DND-41 (cell line): ENCODE data around the gene PKNOX1.

Source experiments
- EZH2 ChIP-seq: IDR thresholded peaks from 3 replicates; pipeline ENCODE4 v1.6.1; 2012; ENCODE audit warnings: borderline replicate concordance, low read depth, mild to moderate bottlenecking, moderate library complexity, low read length, inconsistent platforms; ENCODE audit not compliant: severe bottlenecking
- TF ChIP-seq, protein P1 (sequence below): IDR thresholded peaks from 2 replicates; pipeline ENCODE4 v1.5.1; 2012; ENCODE audit warnings: borderline replicate concordance, low read length, moderate library complexity, mild to moderate bottlenecking; ENCODE audit not compliant: poor library complexity, severe bottlenecking; ENCODE audit errors: extremely low read depth

DNA sequence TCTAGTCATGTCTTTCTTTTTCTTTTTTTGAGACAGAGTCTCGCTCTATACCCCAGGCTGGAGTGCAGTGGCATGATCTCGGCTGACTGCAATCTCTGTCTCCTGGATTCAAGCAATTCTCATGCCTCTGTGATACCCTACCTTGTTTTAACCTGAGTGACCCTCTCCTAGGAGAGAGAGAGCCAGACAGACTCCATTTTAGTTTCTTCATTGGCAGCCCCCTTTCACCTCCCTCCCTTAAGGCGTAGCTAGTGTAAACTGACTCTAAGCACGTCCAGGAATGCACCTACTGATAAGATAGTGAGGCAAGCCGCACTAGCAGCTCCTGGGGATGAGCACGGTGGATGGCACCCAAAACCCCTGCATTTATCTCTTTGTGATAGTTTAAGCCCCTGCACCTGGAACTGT is 5.2 kb upstream of the PKNOX1 start:
- TF ChIP-seq, protein P1, sequence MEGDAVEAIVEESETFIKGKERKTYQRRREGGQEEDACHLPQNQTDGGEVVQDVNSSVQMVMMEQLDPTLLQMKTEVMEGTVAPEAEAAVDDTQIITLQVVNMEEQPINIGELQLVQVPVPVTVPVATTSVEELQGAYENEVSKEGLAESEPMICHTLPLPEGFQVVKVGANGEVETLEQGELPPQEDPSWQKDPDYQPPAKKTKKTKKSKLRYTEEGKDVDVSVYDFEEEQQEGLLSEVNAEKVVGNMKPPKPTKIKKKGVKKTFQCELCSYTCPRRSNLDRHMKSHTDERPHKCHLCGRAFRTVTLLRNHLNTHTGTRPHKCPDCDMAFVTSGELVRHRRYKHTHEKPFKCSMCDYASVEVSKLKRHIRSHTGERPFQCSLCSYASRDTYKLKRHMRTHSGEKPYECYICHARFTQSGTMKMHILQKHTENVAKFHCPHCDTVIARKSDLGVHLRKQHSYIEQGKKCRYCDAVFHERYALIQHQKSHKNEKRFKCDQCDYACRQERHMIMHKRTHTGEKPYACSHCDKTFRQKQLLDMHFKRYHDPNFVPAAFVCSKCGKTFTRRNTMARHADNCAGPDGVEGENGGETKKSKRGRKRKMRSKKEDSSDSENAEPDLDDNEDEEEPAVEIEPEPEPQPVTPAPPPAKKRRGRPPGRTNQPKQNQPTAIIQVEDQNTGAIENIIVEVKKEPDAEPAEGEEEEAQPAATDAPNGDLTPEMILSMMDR = no peak
- no peak for TF ChIP-seq EZH2
